GM18867 (cell line): Measurements from ENCODE around the gene IL1R2.

ENCODE experiments used
- ATAC-seq: cut with Tn5 transposase; IDR thresholded peaks from one replicate; pipeline ENCODE4 v1.9.1; 2021; ENCODE audit warnings: mild to moderate bottlenecking, moderate library complexity; ENCODE audit not compliant: unreplicated experiment

IL1R2 gene

DNA sequence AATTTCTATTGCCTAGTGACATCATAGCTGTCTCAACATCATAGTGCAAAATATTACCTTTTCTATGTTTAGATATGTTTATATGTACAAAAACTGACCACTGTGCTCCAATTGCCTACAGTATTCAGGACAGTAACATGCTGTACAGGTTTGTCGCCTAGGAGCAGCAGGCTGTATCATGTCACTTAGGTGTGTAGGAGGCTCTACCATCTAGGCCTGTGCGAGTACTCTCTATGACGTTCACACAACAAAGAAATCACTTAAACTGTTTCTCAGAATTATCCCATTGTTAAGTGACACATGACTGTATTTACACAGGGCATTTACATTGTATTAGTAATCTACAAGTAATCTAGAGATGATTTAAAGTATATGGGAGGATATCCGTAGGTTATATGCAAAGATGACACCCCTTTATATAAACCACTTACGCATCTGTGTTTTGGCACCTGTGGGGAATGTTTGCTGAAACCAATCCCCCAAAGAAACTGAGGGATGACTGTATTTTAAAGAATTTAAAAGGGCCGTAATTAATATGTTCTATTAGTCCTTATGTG, 24.7 kb downstream of the IL1R2 start:
- ATAC-seq, result no peak

DNA sequence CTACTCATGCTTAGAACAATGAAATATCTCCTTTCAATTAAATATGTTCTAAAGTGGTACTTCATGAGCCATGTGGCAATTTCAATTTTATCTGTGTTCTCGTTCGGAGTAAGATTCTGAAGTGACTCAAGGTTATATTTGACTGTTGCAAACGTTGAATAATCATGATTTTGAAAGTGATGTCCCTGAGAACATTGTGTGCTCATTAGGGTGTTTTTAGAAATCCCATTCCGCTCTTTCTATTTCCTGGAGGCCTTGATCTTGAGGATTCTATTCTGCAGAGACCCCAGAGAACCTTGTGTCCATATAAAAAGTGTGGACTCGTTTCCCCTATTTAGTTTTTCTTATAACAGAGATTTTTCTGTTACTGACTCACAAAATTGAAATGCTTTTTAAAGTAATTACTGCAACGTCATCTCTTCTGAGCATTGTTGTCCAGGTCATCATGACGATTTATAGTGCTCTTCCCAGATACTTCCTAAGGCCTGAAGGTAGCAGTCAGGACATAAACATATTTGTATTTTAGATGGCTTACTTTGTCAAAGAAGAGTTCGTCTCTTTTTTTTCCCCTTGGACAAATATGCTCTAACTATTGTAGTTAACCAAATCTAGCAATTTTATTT, 27.2 kb downstream of the IL1R2 start:
- no peak for ATAC-seq

DNA sequence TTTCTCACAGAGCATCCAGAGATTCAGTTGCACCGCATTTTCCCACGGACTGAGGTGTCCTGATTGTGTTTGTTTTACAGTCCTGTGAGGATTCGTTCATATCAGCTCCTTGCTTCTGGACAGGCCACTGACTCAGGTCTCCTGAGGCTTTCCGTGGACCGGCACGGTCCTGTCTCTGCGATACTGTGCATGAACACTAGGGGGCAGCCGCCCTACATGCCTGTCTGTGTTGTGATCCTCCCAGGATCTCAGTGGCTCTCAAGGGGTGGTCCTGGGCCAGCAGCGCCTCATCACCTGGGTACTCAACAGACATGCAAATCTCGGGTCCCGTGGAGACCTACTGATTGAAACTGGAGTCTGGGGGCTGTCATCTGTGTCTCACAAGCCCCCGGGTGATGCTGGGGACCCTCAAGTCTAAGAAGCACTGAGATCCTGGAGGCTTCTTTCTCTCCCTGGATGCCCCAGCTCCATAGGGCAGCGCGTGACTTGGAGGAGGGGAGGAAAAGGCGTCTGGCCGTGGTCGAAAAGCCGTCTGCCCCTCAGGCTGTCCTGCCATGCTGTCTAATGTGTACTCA, 28.9 kb downstream of the IL1R2 start:
- ATAC-seq, result peak; percentile 73

DNA sequence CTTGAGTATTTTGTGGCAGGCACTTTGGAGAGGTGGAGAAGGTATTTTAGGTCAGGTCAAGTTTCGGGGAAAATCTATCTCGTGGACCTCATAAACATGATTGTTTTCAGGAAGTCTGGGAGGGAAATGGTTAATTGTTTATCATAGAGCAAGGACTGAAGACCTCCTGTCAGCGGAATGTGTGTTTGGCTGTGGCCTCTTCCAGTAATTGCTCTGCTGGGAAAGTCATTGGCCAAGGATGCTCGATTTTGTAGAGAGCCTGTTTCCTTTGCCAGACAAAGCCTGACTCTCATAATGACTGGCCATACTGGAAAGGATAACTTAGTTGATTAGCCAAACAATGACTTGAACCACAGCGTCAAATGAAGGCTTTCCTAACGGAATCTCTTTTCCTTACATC, 30.0 kb downstream of the IL1R2 start:
- ATAC-seq, result no peak

DNA sequence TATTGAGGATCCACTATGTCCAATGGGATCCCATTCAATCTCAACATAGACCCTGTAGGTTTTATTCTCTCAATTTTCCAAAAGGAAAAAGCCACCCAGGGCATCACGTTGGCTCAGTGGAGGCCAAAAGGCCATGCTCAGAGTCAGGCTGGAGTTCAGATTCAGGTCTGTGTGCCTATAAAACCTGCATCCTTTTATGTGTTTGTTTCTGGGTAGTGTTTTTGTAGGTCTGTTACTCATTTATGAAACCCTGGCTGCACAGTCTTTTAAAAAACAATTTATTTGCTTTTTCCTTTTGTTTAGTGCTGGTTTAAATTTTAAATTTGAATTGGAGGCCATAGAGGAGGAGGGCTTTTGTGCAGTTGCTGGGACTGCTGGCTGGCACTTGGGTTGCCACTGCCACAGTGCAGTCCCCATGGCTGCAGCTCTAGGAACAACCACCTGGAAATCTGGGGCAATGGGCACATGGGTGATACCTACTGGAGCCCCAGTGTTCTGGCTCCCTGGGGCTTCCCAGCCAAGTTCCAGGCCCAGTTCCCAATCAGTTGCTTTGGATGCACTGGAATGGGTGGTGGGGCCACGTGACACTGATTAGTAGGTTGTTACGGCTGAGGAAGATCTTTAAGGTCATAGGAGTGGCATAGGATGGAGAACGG, 31.3 kb downstream of the IL1R2 start:
- no peak for ATAC-seq

DNA sequence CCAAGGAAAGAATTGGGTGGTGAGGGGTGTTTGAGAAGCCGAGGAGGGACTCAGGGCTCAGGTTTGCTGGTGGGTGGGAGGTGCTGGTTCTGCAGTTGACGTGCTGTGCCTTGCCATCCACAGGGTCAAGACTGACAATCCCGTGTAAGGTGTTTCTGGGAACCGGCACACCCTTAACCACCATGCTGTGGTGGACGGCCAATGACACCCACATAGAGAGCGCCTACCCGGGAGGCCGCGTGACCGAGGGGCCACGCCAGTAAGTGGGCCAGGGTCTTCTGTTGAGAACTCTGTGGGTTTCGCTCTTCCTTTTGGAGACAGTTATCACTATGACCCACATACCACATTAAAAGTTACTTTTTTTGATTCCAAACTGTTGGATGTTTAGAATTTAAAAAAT, 32.6 kb downstream of the IL1R2 start:
- no peak for ATAC-seq

DNA sequence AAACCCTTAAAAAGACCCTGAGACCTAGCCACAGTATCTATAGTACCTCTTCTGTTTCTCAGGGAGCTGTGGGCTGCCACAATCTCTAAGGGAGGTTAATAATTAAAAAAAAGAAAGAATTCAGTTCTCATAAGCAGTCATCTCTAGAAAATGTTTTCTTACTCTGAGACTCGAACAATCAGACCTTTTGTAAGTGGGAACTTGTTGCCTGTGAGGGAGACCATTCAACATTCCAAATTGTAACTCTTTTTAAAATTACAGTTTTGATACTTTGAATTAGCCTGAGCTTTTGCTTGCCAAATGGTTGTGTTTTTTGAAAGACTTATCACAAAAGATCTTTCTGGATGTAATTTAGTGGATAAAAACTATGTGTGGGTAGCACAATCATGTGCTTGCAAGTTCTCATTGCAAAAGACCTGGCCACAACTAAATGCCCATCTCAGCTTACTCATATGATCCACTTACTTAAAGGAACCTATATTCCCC, 33.3 kb downstream of the IL1R2 start:
- ATAC-seq, result peak; percentile 55

DNA sequence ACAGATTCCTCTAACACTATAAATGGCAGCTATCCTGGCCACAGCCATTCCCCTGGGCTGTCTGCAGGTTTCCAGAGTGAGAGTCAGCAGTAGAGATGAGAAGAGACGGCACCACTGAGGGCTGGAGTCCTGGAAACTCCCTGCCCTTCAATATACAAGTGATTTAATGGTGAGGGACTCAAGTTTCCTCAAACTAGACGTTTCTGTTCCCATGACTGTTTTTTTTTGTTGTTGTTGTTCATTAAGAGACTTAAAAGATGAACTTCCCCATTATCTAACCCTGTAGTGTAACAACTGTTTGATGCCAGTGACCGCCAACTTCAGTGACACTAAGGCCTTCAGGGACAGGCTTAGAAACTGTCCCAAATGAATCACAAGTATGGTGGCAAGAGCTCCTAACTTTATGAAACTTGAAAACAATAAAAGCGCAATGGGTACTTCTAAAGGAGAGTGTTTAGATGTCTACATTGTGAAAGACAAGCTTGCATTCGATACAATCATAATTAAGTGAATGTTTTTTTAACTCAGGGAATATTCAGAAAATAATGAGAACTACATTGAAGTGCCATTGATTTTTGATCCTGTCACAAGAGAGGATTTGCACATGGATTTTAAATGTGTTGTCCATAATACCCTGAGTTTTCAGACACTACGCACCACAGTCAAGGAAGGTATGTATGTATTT, 34.0 kb downstream of the IL1R2 start:
- peak; percentile 50 for ATAC-seq

DNA sequence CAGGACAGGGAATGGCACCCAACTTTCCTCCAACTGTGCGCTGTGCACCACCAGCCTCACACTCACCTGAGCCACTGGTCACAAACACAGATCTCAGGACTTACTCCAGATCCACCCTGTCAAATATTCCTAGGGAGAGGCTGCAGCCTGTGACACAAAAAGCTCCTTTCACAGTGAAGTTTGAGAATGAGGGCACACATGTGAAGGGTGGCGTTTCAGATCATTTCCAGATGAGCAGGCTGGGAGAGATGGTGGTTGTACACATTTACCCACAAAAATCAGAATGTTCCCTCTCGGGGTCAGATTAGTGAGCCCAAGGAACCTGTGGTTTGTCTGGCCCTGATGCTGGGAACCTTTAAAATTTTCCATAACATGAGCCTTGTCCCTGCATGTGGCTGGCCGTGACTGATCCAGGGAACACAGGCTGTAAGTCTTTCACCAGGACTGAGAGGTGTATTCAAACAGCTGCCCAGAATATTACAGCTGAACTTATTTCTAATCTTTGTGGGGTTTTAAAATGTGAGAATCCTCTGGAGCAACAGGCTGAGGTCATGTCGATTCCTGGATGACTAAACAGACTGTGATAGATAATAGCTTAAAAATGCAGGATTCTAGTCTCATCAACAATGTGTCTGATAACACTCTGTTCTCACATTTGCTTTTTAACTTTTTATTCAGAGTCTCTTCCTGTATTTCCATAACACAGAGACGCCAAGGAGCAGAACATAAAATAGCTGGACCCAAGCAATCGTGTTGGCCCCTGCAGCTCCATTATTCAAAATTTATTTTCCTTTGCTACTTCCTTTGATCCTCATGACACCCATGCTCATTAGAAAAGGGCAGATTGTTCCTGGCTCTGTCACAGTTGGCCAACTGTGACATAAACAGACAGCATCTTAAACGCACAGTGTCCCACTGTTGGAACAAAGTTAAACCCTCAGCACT, 35.5 kb downstream of the IL1R2 start:
- ATAC-seq, result no peak

DNA sequence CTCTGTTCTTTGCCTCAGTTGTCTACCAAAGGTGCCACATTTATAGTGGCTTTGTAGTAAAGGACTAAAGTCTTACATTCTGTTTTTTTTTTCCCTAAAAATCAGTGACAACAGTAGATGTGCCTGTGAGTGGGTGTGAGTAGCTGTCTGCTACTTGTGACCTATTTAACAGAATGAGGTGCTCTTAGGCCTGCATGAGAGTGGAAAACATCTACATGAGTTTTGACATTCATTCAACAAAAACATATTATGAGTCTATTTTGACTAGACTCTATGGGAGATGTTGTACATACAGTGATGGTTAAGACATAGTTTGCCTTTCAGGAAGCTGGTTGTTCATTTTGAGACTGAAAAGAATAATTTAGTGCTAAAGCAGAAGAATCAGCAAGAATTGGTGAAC, 36.7 kb downstream of the IL1R2 start:
- no peak for ATAC-seq

DNA sequence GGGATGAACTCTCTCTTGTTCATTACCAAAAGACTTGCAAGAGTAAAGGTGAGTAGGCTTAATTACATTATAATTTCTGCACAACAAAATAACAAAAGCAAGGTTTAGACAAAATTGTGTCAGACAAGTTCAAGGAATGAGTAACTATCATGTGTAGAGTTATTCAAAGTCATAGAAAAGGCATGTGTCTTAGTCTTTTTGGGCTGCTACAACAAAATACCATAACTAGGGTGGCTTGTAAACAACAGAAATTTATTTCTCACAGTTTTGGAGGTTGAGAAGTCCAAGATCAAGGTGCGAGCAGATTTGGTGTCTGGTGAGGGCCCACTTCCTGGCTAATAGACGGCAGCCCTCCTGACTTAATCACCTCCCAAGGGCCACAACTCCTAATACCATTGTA, 37.6 kb downstream of the IL1R2 start:
- ATAC-seq, result no peak

DNA sequence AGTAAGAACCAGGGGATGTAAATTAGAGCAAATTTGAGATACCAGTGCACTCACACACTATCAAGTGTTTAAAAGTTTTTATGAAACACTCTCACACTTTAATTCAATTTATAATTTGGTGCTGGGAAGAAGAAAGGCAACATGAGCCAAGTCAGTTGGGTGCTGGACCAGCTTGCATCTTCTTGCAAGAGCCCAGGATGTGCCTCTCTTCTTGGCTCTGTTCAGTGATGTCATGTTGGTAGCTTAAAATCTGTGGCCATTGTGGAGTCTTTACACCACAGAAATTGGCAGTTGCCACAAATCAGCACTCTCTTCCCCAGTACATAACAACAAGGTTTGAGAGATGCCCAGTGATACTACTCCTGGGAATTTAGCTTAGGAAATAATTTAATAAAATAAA, 38.2 kb downstream of the IL1R2 start:
- ATAC-seq, result no peak

DNA sequence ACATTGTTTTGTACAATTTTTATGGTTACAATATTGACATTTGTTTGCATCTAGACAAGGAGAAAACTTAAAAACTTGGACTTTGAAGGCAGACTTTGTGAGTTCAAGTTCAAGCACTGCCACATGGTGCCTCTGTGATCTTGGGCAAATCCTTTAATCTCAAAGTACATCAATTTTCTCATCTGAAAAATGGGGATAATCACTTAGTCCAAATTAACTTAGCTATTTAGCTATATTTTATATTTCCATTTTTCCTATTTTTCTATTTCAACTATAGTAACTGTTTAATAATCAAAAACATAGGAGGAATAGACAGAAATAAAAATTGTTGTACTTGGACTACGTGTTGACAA, 38.7 kb downstream of the IL1R2 start:
- no peak for ATAC-seq

DNA sequence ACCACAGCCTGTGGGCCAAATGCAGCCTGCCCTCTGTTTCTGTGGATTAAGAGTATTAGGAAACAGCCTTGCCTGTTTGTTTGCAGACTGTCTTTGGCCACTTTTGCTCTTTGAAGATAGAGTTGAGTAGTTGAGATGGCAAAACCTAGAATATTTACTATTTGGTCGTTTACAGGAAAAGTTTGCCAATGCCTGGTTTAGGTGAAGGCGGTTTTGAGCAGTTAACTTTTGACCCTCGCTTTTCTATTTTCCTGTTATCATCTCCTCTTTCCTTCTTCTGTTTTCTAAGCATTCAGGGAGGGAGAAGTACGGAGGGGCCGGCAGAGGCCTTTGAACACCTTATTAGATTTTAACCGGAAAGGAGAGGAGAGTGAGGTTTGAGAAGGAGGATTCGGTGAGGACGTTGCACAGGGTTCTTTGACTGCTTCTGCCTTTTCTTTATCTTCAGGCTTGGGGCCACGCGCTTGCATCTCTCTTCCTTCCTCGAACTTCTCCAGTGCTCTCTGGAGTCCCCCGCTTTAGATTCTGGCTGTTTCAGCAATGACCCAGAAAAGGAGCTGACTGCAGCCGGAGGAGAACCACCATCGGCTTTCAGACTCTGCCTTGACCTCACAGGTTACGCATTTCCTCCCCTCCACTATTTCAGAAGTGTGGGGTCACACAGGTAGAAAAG, 39.2 kb downstream of the IL1R2 start:
- ATAC-seq, result no peak

DNA sequence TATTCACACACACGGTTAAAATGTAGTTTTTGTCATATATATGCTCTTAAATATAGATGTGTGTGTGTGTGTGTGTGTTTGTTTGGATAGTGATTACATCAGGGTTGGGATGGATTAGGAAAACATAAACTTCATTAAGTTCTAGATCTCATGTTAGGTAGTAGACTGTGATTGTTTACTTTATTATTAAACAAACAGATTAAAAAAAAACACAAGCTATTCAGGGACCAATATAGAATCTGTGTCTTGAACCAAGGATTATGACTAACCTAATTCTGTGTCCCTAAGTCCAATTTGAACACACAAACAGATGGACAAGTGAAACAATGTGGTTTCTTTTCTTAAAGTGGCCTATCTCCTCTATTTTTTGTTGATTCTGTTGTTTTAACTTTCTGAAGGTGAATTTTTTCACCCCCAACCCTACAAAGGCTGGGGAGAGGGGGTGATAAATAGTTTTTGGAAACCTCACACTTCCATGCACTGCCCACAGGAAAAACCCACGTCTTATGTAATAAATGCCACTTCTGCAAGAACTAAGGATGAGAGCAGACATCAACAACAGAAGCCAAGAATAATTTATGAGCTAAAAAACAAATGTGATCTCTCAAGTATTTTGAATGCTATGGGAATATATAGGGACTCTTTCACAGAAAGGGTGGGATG, 40.7 kb downstream of the IL1R2 start:
- ATAC-seq, result no peak

DNA sequence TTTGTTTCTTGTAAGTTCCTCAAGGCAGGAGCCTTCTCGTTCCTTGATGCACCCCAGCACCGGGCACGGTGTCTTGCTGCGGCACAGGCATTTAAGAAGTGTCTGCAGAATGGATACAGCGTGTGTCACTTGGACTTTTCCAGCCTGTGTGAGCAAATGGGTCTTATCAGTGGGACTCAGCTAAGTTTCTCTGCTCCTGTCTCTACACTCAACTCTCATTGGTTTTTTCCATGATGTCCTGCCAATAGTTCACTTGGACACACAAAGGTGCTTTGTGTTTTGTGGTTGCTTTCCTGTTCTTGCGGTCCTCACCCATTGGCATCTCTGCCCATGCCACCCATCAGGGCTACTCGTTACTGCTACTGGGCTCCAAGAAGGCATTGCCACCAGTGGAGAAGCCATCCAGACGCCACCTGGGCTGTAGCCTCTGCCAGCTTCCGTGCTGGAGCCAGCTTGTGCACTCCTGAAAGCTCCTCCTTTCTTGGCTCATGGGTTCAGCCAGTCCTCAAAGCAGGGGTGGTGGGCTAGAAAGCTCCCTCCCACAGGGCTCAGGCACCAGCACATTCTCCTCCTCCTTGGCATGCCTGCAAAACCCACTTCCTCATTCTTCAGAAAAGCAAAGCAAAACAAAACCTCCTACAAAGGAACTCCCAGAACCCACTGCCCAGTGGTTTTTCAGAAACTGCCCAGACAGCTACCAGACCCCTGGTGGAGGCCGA, 41.4 kb downstream of the IL1R2 start:
- peak; percentile 85 for ATAC-seq

DNA sequence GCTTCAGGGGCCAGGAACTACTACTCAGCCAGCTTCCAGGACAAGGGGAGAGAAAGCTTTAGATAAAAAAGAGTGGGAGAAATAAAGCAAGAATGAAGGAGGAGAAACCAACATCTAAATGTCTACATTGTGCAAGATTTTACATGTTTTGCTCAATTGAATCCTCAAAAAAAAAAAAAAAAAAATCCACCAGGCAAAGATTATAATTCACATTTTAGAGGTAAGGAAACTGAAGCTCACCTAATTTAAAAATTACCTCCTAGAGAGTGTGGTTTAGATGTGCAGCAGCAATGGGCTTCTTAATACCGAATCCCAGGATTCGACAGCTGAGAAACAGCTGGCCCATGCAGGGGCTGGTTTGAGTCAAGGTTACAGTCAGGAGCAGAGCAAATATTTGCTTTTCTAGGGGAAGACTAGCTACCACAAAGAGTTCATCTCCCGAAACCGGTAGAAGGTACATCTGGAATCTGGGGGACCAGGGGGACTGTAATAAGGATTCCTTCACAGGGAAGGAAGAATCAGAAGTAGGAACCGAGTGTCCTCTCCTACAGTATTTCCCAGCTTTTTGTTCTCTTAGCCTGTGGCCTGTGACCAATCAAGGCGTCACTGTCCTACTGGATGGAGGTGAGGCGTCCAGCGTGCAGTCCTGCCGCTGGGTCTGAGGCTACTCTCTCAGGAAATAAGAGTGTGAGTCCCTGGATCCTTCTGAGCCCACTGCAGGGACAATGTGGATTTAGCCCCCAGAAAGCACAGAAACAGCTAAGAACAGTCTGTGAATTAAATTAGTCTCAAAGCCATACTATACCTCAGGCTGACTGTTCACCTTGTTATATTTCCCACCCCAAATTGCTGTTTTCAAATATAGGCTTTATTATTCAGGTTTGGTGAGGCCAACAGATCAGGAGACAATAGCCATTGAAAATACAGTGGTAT, 42.3 kb downstream of the IL1R2 start:
- no peak for ATAC-seq
